Femur (tissue), 1 donor: Measurements from ENCODE around the gene BEAN1.
"Not testable (repeated sequence)": the region's sequence is repeated elsewhere in the genome, so short reads cannot be mapped to it uniquely, and the experiment has no call there.

Experiments used
- DNase-seq: peaks from one replicate; pipeline ENCODE4 v3.0.0-alpha.2; 2017

The BEAN1 gene

DNA sequence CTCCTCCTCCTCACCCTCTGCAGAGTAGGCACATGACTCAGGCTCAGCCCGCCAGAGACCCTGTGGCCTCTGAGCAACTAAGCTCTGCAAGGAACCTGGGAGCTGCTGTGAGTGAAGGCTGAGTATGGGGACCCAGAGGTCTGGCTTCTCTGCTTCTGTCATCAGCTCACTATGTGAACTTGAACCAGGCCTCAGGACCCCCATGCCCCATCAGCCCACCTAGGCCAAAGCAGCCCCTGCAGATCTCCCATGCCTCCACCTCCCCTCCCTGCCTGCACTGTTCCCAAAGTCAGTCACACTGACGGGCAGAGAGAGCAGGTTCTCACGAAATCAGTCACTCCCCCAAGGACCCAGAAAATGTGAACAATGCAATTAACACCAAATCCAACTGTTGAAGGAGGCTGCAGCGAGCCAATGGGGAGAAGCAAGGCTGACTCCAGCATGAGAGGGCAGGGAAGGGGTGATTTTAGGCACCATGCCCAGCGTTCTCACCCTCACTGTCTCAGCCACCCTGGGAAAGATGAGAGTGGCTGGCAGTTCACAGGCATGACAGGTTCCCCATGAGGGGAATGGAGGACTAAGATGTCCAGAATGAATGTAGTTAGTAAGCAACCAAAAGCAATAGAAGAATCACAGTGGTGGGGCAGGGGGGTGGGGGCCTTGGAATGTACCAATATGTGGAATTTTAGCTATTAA is 60.6 kb downstream of the BEAN1 start:
- no peak for DNase-seq

DNA sequence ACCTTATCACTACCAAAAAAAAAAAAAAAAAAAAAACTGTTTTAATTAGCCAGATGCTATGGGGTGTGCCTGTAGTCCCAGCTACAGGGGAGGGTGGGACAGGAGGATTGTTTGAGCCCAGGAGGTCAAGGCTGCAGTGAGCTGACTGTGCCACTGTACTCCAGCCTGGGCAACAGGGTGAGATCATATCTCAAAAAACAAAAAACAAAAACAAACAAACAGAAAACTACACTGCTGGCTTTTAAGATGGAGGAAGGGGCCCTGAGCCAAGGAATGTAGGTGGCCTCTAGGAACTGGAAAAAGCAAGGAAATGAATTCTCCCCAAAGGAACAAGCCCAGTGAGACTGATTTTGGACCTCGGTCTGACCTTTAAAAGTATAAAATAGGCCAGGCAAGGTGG is 61.4 kb downstream of the BEAN1 start:
- no peak for DNase-seq

DNA sequence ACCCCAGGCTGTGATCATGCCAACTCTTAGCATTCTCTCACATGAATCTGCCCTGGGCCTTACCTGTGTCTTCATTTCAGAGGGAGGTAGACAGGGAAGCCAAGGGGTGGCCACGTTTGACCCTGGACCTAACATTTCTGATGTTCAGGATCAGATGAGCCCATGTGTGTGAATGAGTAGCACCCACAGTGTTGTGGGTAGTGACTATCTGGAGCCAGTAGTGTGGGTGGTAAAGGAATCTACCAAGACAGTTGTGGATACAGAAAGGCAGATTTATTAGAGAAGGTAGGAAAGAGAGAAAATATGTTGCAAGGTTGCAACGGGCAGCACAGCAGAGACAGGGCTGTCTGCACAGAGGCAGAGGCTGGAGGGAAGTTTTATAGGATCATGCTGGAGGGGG is 62.3 kb downstream of the BEAN1 start:
- DNase-seq = no peak

DNA sequence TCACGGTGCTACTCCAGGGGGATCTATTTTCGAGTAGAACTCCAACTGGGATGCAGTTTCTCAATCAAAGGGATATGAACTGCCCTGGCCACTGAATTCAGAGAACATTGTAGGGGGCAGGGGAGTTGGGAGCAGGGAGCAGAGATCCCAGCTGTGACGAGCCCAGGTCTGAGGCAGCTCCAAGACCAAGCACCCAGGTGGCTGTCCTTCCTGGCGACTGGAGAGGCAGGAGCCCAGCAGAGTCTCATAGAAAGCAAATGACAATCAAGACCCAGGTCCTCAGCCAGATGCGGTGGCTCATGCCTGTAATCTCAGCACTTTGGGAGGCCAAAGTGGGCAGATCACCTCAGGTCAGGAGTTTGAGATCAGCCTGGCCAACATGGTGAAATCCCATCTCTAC is 62.7 kb downstream of the BEAN1 start:
- no peak for DNase-seq

DNA sequence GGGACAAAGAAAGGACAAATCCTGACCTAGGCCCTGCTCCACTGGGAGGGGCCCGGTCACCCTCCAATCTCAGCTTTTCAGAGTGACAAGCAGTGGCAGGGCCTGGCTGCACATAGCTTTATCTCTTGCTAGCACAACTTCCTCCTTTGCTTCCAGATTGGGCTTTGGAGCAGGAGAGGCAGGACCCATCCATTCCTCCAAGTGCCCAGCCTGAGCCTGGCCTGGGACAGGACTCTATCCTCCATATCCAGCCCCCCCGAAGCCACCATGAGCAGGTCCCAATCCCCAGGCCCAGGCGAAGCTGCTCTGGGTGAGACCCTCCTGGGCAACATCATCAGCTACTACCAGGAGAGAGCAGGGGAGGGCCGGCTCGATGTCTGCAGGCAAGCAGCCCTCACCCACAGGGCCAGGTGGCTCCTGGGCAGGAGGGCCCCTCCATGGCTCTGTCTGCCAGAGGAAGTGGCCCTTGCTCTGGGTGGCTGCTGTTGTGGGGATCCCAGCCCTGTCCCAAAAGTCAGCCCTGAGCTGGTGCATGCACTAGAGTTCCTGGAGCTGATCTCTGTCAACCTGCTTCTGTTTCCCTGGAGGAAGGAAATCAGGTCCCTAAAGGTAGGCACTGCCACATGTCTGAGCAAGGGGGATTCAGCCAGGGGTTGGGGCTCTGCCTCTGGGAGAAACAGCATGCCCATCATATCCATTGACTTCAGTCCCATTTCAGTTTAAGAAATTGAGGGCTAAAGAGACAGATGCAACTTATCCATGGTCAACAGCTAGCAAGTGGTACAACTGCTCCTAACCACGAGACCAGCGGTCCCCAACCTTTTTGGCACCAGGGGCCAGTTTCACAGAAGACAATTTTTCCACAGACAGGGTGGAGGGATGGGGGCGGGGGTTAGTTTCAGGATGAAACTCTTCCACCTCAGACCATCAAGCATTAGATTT is 64.0 kb downstream of the BEAN1 start:
- no peak for DNase-seq

DNA sequence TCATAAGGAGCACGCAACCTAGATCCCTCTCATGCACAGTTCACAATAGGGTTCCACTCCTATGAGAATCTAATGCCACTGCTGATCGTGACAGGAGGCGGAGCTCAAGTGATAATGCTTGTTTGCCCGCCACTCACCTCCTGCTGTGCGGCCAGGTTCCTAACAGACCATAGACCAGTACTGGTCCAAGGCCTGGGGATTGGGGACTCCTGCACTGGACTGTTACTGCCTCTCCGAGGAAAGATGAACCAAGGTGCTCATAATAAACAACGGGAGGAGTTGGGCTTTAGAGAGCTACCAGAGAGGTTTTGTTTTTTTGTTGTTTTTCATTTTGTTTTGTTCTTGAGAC is 64.6 kb downstream of the BEAN1 start:
- DNase-seq = no peak

DNA sequence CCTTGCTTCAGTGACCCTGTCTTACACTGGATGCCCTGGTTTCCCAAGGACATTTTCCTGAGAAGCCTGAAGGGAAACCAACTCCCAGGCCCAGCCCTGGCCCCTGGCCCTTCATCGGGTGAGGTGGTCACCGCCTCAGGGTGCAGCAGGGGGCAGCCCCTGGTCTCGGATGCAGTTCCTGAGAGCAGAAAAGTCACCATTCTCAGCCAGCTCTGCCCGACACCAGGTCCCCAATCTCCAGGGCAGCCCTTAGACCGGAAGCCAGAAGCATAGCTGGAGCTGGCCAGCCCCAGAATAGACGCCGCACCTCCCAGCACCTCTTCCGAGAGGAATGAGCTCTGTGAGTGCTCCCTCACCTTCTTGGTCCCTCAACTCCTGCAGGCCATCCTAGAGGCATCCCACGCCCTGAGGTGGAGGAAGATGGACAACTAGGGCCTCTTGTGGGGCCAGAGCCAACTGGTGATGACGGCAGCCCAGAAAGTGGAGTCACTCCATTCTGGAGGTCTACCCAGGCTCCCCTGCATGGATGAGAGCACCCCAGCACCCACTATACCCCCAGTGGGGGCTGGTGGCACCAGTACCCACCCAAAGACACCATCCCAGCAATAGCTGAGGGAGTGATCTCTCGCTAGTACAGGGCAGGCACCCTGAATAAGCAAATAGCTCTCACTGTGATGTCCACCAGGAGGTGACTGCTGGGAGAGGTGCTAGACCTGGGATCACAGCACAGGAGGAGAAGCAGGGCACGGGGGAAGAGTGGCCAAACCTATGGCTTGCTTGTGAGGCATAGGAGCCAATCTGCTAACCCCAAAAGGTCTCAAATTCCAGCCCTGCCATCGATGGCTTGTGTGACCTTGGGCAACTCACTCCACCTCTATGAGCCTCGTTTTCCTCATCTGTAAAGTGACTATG is 66.7 kb downstream of the BEAN1 start:
- DNase-seq = no peak

DNA sequence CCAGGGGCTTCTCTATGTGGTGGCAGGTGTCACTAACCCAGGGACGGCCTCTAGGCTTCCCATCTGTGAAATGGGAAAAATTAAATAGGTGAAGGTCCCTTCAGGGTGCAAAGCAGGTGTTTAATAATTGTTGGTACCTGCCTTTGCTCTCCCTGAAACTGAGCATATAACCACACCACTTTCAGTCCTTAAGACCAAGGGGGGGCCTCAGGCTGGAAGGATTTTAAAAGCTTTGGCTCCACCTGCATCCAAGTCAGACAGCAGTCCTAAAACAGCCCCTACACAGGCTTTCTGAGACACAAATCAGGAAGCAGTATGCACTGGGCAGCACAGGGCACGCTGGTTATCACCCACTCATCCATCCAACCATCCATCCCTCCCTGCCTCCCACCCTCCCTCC is 67.8 kb downstream of the BEAN1 start:
- no peak for DNase-seq

DNA sequence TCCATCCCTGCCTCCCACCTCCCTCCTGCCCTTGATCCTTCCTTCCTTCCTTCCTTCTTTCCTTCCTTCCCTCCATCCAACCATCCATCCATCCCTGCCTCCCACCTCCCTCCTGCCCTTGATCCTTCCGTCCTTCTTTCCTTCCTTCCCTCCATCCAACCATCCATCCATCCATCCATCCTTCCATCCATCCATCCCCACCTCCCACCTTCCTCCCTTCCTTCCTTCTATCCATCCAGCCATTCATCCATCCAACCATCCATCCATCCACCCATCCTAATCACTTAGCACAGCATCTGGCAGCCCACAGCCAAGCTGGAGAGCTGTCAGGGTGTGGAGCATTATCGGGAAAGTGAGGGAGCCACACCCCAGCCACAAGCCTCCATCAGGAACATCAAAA is 68.3 kb downstream of the BEAN1 start:
- DNase-seq = no peak

DNA sequence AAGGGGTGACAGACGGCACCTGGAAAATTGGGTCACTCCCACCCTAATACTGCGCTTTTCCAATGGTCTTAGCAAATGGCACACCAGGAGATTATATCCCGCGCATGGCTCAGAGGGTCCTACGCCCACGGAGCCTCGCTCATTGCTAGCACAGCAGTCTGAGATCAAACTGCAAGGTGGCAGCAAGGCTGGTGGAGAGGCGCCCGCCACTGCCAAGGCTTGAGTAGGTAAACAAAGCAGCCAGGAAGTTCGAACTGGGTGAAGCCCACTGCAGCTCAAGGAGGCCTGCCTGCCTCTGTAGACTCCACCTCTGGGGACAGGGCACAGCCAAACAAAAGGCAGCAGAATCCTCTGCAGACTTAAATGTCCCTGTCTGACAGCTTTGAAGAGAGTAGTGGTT is 69.1 kb downstream of the BEAN1 start:
- not testable (repeated sequence) for DNase-seq

DNA sequence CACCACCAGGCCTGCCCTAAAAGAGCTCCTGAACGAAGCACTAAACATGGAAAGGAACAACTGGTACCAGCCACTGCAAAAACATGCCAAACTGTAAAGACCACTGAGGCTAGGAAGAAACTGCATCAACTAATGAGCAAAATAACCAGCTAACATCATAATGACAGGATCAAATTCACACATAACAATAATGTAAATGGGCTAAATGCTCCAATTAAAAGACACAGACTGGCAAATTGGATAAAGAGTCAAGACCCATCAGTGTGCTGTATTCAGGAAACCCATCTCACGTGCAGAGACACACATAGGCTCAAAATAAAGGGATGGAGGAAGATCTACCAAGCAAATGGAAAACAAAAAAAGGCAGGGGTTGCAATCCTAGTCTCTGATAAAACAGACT is 70.8 kb downstream of the BEAN1 start:
- DNase-seq = not testable (repeated sequence)

DNA sequence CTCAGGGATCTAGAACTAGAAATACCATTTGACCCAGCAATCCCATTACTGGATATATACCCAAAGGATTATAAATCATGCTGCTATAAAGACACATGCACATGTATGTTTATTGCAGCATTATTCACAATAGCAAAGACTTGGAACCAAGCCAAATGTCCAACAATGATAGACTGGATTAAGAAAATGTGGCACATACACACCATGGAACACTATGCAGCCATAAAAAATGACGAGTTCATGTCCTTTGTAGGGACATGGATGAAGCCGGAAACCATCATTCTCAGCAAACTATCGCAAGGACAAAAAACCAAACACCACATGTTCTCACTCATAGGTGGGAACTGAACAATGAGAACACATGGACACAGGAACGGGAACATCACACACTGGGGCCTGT is 74.5 kb downstream of the BEAN1 start:
- DNase-seq = not testable (repeated sequence)

DNA sequence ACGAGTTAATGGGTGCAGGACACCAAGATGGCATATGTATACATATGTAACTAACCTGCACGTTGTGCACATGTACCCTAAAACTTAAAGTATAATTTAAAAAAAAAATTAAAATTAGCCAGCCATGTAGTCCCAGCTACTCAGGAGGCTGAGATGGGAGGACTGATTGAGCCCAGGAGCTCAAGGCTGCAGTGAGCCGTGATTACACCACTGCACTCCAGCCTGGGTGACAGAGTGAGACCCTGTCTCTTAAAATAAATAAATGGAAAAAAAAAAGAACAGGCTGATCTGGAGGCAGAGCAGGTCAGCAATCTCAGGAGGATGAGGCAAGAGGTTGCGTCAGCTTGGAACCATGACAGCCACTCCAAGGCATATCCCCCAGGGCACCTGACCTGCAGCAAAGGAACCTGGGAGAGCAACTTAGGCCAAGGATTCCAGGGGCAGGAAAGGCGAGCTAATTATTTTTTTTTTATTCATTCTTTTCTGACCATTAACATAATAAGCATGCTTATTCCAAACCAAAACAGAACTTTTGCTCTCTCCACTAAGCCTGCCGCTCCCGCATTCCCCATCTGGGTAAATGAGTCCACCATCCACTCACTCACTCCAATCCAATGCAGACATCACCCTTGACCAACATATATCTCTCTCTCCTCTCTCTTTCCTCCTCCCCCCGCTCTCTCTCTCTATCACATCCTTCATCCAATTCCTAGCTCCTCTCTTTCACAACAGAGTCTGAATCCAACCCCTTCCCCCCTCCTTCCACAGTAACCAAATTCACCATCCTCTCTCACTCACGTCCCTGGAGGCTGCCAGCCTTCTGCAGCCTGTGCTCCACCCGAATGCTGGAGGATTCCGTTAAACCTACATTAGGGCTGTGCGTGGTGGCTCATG is 75.2 kb downstream of the BEAN1 start:
- peak; percentile 21 for DNase-seq

DNA sequence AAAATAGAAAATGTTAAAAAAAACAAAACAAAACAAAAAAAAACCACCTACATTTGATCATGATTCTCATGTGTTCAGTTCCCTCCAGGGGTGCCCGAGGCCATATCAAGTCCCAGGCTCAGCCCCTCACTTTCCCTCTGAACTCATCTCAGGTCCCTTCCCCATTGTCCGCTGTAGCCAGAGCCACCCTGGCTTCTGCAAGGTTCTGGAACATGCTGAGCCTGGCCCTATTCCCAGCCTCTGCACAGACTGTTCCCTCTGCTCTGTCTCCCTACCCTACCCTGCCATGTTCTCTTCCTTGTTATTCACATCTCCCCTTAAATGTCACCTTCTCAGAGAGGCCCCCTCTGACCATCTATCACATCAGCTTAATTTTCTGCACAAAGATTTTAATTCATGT is 75.9 kb downstream of the BEAN1 start:
- peak; percentile 18 for DNase-seq

DNA sequence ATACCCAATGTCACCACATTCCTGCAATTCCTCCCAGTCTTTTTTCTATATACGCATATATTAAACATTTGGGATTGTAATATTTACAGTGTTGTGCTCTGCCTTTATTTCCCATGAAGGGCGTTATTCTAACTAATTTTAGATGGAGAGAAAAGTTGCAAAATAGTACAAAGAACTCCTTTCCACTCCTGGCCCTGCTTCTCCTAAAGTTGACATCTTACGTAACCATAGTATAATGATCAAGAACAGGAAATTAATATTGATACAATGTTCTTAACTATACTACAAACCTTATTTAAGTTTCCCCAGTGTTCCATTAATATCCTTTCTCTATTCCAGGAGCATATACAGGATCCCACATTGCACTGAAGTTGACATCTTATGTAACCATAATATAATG is 76.5 kb downstream of the BEAN1 start:
- no peak for DNase-seq

DNA sequence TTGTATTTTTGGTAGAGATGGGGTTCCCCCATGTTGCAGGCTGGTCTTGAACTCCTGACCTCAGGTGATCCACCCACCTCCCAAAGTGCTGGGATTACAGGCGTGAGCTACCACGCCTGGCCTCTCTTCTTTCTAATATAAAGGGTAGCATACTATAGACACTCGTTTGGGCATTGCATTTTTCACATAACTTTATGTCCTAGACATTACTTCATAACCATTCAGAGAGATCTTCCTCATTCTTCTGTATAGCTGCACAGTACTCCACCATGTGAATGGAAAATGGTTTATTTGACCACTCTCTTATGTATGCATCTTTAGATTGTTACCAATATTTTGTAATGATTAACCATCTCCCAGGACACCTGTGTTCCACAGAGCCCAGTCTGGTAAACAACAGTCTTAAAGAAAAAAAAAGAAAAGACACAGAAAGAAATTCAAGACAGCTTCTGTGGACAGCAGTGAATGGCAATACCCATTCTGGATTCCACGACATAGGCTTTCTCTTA is 80.7 kb downstream of the BEAN1 start:
- no peak for DNase-seq

DNA sequence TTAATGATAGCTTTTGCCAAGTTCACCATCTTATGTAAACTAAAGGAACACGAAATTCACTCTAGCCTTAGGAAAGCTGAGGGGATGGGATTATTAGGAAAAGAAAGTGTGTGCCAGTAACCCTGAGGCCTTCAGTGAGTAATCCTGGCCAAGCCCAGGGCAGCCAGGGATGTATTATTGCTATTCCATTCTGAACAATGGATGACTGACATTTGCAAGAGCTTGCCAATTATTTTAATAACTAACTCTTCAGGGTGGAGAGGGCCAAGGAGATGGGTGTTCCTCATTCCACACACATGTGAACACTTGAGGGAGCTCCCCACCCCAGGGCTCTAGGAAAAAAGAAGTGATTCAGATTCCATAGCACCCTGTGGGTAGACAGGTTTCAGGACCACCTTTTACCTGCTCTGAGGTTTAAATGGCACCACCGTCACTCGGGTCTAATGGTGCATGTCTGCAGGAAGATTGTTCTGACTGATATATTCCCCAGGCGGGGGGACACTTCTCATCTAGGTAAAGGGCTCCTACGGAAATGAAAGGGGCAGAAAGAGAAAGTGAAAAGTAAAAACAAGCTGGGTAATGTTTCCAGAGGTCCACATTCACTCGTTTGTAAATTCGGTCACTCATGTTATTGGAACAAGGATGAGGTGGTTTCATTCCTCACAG is 81.3 kb downstream of the BEAN1 start:
- DNase-seq = no peak

DNA sequence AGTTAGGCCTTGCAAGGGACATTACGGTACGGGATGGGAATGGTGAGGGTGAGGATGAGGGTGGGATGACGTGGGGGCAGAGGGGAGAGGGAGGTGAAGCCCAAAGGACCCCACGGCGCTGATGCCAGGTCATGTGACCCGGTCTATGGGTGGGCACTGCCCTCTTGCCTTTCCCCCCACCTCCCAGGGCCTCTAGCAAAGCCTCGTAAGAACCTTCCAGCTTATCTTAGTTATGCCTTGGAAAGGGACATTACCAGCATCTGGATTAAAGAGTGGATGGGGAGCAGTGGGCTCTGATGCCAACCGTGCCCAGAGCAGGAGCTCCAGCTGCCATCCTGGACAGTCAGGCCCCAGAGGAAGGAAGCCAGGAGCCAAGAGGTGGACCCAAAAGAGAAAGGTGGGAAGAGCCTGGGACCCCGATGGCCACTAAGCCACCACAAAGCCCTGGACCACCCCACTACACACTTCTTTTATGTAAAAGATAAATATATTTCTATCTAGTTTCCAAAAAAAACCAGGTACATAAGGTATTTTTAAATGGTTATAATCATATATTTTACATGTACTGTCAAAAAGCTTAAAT is 81.9 kb downstream of the BEAN1 start:
- DNase-seq = no peak

DNA sequence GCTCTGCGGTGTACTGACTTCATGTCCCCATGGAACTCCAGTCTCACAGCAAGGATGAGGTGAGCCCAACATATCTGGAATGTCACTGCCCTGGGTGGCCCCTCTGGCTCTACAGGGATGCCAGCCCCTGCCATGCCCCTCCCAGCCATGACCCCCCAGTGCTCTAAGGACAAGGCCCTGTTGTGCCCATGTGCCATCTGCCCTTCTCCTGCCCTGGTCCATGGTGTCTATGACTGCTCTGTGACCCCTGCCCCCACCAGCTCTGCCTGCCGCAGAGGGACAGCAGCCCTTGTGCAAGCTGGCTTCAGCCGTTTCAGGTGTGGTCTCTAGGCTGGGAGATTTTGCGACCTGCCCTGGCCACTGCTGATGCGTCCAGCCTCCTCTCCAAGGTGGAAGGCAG is 82.5 kb downstream of the BEAN1 start:
- DNase-seq = no peak

DNA sequence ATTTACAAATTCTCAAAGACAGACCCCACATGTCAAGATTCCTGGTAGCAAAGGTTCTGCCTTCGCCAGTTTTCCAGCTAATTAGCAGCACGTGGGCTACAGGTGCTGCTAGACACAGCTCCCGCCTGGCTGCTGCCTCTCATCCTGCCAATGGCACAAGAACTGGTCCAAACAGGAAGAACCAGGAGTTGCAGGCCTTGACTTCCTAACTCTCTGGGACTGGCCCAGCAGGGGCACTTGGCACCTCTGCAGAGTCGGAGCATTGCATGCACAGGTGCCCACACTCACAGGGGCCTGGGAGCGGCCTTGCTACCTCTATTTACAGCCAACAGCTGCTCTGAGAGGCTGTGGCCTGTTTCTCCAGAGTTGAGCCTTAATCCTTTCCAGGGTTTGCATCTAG is 83.2 kb downstream of the BEAN1 start:
- DNase-seq = no peak
